HG02970 (cell line): ENCODE measurements around the gene PSMD6.
A peak's percentile ranks its signal among the peaks of the same experiment; 100 is the strongest.

Experiments
- ATAC-seq: cut with Tn5 transposase; IDR thresholded peaks from one replicate; pipeline ENCODE4 v1.9.1; 2021; ENCODE audit warnings: mild to moderate bottlenecking, moderate library complexity, moderate number of reproducible peaks; ENCODE audit not compliant: unreplicated experiment, low FRiP score

PSMD6 gene

GRCh38 chr3:64023187-64023860 is at the start of gene PSMD6:
Gene PSMD6 (minus strand): TSS chr3:64023494. CDS start chr3:64023419, 75 bp downstream.
- peak; percentile 98 for ATAC-seq

- no peak for ATAC-seq
Observed at GRCh38 chr3:64072126-64072525, 48.8 kb upstream of the PSMD6 start.

DNA sequence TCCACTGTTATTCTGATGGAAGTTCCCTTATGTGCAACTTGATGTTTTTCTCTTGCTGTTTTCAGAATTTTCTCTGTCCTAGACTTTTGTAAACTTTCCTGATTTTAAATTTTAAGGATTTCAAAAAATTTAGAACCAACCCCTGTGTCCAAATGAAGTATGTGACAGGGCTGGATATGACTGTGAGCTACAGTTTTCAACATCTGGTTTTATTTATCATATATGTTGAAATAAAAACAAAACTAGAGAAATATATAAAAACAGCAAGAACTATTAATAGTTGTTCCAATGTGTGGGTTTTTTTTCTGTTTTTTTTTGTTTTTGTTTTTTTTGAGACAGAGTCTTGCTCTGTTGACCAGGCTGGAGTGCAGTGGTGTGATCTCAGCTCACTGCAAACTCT is 47.4 kb upstream of the PSMD6 start:
- no peak for ATAC-seq

DNA sequence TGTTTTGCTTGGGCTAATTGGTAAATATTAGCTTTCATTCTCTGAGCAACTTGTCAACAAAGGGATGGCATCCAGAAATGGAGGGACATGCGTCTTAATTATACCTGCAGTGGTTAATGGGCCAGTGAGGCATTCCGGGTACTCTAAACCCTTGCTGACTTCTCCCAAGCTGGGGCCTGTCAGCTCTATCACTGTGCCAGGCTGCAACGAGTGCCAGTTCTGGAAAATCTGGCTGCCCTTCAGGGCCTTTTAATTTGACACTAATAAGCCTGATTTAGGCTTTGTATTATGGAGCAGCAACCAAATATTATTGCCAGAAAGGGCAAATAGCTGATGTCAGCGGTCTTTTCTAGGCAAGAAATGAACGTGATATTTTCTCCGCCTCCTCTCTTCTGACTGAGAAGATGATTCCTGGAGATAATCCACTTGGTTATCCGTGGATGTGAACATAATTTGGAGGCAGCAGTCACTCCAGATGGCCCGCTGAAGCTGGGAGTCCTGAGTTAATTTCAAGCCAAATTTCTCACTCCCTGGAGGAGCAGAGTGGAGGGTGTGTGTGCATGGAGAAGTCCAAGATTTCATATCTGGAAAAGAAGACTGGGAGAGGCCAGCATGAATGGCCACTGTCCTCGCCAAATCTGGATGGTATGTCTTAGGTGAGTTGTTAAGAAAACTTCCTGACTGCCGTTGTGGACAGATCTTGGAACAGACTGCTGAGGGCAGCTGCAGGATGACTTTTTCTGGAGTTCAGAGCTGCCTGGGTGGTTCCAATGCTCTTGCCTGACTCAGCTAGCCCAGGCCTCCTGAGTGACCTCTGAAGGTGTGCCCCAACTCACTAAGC is 44.4 kb upstream of the PSMD6 start:
- ATAC-seq, result no peak

- no peak for ATAC-seq
Observed at GRCh38 chr3:64064804-64065203, 41.5 kb upstream of the PSMD6 start.

GRCh38 chr3:64063983-64064438 is 40.7 kb upstream of the PSMD6 start:
- no peak for ATAC-seq

- ATAC-seq, result no peak
Observed at GRCh38 chr3:64063207-64063982, 40.1 kb upstream of the PSMD6 start.

GRCh38 chr3:64061628-64062027 is 38.3 kb upstream of the PSMD6 start:
- ATAC-seq, result no peak

GRCh38 chr3:64059484-64060175 is 36.3 kb upstream of the PSMD6 start:
- no peak for ATAC-seq

DNA sequence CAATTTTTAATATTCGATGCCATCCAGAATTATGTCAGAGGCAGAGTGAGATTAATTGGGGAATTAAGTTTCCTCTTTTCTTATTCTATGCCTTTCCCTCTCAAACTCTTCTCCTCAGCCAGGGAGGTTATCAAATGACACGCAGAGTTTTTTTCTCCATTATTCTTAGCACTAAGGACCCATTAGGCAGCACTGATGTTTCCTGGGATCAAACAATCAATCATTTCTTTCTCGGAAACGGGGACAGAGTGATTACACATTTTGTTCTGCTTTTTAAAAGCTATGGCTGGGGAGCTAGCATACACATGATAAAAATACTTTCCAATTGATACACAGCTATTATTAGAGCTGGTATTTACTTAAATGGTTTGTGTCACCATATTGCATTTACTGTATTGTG is 35.3 kb upstream of the PSMD6 start:
- ATAC-seq, result no peak

GRCh38 chr3:64057231-64057630 is 33.9 kb upstream of the PSMD6 start:
- ATAC-seq, result no peak

GRCh38 chr3:64056606-64057180 is 33.4 kb upstream of the PSMD6 start:
- no peak for ATAC-seq

DNA sequence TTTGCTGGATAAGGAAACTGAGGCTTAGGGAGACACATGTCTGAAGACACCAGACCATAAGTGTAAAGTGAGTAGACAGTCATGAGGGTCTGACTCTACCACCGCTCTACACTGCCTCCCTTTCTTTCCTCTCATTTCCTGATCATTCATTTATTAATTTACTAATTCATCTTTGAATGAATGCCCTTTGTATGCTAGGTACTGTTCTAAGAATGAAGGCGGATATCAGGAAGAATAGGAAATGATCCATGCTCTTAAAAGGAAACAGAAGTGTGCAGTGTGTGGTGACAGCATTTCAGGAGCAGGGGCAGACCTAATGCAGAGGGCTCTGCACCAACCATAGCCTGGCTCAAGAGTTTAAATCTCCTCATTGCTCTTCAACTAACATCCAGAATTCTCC is 31.8 kb upstream of the PSMD6 start:
- ATAC-seq, result no peak

GRCh38 chr3:64054488-64054887 is 31.2 kb upstream of the PSMD6 start:
- no peak for ATAC-seq

DNA sequence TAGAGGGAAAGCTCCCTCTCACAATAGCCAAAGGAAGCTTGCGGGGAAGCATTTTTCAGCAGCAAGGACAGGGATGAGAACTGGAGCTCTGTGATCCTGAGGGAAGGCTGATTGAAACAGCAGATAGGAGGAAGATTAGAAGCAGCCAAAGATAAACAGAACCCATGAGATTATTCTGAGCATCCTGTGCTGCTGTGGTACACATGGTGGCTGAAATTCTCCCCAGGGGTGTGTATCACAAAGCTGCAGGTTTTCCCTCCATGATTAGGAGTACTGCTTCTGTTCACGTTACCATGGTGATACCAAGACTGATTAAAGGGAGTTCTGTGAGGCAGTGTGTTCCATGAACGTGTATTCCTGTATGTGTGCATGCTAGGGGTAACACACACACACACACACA is 30.3 kb upstream of the PSMD6 start:
- ATAC-seq, result no peak

DNA sequence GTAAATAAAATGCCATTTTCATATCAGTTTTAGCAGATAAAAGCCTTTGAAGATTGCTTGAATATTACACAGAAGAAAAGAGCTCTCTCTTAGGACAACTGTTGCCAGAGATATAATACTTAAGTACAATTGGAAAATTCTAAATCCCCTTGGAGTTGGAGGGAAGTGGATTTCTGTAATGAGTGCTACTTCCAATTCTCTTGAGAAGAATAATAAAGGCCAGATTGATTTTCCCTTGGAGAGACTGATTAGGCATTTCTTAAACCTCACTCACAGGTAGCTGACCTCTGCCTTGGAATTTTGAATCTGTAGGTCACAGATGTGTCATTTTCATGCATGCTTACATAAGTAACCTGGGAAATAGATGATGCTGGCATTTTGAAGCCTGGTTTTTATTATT is 29.8 kb upstream of the PSMD6 start:
- no peak for ATAC-seq

DNA sequence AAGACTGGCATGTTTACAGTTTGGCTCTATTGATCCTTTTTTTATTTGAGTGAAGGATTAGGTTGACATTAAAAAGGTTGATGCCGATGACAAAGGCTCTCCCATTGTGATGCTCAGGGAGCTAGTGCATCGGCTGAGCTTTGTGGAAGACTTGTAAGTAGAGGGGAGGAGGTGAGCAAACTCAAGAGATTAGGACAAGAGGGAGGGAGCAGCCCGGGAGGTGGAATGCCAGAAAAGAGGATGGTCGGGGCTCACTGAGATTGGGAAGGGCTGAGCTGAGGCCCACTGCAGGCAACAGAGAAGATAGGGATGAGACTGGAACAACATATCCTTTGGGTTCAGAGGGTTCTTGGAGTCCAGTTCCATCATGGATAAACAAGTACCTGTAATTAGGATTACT is 26.5 kb upstream of the PSMD6 start:
- ATAC-seq, result no peak

GRCh38 chr3:64049136-64049535 is 25.8 kb upstream of the PSMD6 start:
- no peak for ATAC-seq

DNA sequence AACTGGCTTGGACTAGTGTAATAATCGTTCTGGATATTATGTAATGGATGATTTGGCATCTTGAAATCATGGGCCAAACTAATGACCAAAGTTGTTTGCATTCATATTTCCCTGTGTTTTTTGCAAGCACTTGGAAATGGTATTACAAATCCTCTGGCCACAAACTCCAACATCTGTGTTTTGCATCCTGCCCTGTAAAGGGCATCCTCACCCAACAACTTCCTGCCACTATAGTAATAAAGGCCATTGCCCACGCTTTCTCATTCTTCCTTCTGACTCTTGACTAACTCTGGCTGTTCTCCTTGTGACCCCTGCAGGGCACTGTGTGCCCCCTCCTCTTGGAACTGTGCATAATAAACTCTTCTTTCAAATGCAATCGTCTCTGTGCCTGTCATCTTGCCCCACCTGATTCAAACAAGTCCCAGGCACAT is 25.4 kb upstream of the PSMD6 start:
- ATAC-seq, result no peak

DNA sequence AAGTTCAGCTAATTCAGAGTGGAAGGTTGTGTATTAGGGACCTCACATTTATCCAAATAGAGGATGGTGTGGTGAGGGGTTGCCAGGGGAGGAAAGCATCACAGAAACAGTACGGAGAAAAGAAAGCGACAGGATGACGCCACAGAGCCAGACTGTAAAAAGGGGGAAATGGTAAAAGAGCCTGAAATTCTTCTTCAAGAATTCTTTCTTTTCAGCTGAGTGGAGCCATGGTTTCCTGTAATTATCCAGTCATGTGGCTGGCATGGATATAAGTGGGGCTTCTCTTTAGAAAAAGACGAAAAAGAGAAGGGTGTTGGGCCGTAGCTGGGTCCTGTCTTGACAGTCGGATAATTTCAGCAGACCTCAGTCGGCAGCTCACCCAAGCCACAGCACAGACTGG is 24.5 kb upstream of the PSMD6 start:
- ATAC-seq, result no peak
